Esophagus squamous epithelium (tissue), 4 donors: ENCODE measurements around the gene GABRA4.

Experiments
- CTCF ChIP-seq, 6 experiments: fragments of 450-650 bp in 4 of 6; fragments of 200-600 bp in 2 of 6; sonication (generic) in 2 of 6; IDR thresholded peaks; one replicate each; pipeline ENCODE4 v1.5.1; 2016 to 2019; ENCODE audit warnings: antibody characterized with exemption in 6 of 6, mild to moderate bottlenecking in 4 of 6, moderate library complexity in 4 of 6
- POLR2A ChIP-seq, 4 donors: fragments of 450-650 bp; IDR thresholded peaks; one replicate each; pipeline ENCODE4 v1.6.1; 2017; ENCODE audit warnings: antibody characterized with exemption in 4 of 4, mild to moderate bottlenecking in 4 of 4, moderate library complexity in 3 of 4

GRCh38 chr4:46955601-46956000 is 37.8 kb downstream of the GABRA4 start:
- TF ChIP-seq CTCF (IDR thresholded peaks at IDR 0.05) (no peak), POLR2A (IDR thresholded peaks at IDR 0.05) (no peak)
